Neural cell (in vitro differentiated cells): ENCODE measurements around the gene CDSN. TPM values are rescaled to one million over a fixed set of nuclear protein-coding genes. Genes with fewer than 3 reads are reported as not detected.

Source experiments
- H2AFZ ChIP-seq: fragments of 200-600, 300-800 bp; sonication (generic), shearing (Covaris generic); 2 replicates; pipeline ENCODE4 v1.6.0; 2014; ENCODE audit warnings: low read depth, mild to moderate bottlenecking, antibody characterized with exemption, low read length, moderate library complexity
- H3F3A ChIP-seq: fragments of 200-600 bp; shearing (Covaris generic); 2 replicates; pipeline ENCODE4 v1.6.1; 2016; ENCODE audit warnings: mild to moderate bottlenecking, moderate library complexity, mixed read lengths, antibody characterized with exemption, low read length; ENCODE audit not compliant: insufficient read depth, poor library complexity, severe bottlenecking
- H3K27ac ChIP-seq: fragments of 200-600, 300-800 bp; sonication (generic), shearing (Covaris generic); 2 replicates; pipeline ENCODE4 v1.5.1; 2014; ENCODE audit warnings: mild to moderate bottlenecking, low read length, moderate library complexity
- H3K27me3 ChIP-seq: fragments of 300-800, 200-600 bp; sonication (generic), shearing (Covaris generic); 2 replicates; pipeline ENCODE4 v1.6.0; 2014; ENCODE audit warnings: mild to moderate bottlenecking, low read depth, low read length, moderate library complexity; ENCODE audit not compliant: insufficient read depth
- H3K36me3 ChIP-seq: fragments of 300-800, 200-600 bp; sonication (generic), shearing (Covaris generic); 2 replicates; pipeline ENCODE4 v1.5.1; 2014; ENCODE audit warnings: mild to moderate bottlenecking, antibody characterized with exemption, low read length, moderate library complexity; ENCODE audit not compliant: insufficient read depth
- H3K4me2 ChIP-seq: fragments of 300-800, 200-600 bp; sonication (generic), shearing (Covaris generic); 2 replicates; pipeline ENCODE4 v1.6.0; 2014; ENCODE audit warnings: mild to moderate bottlenecking, low read length
- H3K4me3 ChIP-seq: fragments of 300-800, 200-600 bp; sonication (generic), shearing (Covaris generic); 2 replicates; pipeline ENCODE4 v1.5.1; 2014; ENCODE audit warnings: mild to moderate bottlenecking, low read length, moderate library complexity
- H3K79me2 ChIP-seq: fragments of 200-600 bp; shearing (Covaris generic); replicated peaks from 2 replicates; pipeline ENCODE4 v1.6.0; 2014; ENCODE audit warnings: mild to moderate bottlenecking, low read length, moderate library complexity; ENCODE audit not compliant: insufficient read depth
- H3K9ac ChIP-seq: fragments of 300-800, 200-600 bp; sonication (generic), shearing (Covaris generic); 2 replicates; pipeline ENCODE4 v1.6.1; 2016; ENCODE audit warnings: mild to moderate bottlenecking, low read length, mixed read lengths
- H3K9me2 ChIP-seq: fragments of 200-600 bp; shearing (Covaris generic); 2 replicates; pipeline ENCODE4 v1.6.1; 2016; ENCODE audit warnings: mild to moderate bottlenecking, low read length, mixed read lengths; ENCODE audit not compliant: insufficient read depth
- H3K9me3 ChIP-seq: fragments of 200-600, 300-800 bp; sonication (generic), shearing (Covaris generic); 2 replicates; pipeline ENCODE4 v1.6.1; 2016; ENCODE audit warnings: mild to moderate bottlenecking, mixed run types, low read length, moderate library complexity, mixed read lengths
- H4K20me1 ChIP-seq: fragments of 200-600 bp; shearing (Covaris generic); 2 replicates; pipeline ENCODE4 v1.6.1; 2016; ENCODE audit warnings: mild to moderate bottlenecking, mixed run types; ENCODE audit not compliant: insufficient read depth
- EP300 ChIP-seq: fragments of 450-650 bp; conservative IDR thresholded peaks from 2 replicates; pipeline ENCODE4 v1.6.1; 2014; ENCODE audit warnings: antibody characterized with exemption, mild to moderate bottlenecking, moderate library complexity; ENCODE audit not compliant: poor library complexity, severe bottlenecking
- EZH2 ChIP-seq: fragments of 200-600, 300-800 bp; shearing (Covaris generic), sonication (generic); IDR thresholded peaks from 2 replicates; pipeline ENCODE4 v1.6.1; 2014; ENCODE audit warnings: antibody characterized with exemption, low read length, borderline replicate concordance, mild to moderate bottlenecking; ENCODE audit not compliant: insufficient read depth, poor library complexity, severe bottlenecking
- MXI1 ChIP-seq: fragments of 450-650 bp; conservative IDR thresholded peaks from 2 replicates; pipeline ENCODE4 v1.6.1; 2014; ENCODE audit warnings: antibody characterized with exemption, mild to moderate bottlenecking; ENCODE audit not compliant: poor library complexity, severe bottlenecking
- POLR2AphosphoS5 ChIP-seq: IDR thresholded peaks from 2 replicates; pipeline ENCODE4 v1.6.1; 2012
- RAD21 ChIP-seq: fragments of 450-650 bp; conservative IDR thresholded peaks from 2 replicates; pipeline ENCODE4 v1.6.1; 2014; ENCODE audit warnings: antibody characterized with exemption, mild to moderate bottlenecking, moderate library complexity
- SMC3 ChIP-seq: fragments of 450-650 bp; conservative IDR thresholded peaks from 2 replicates; pipeline ENCODE4 v1.6.1; 2014; ENCODE audit warnings: antibody characterized with exemption, mild to moderate bottlenecking, moderate library complexity; ENCODE audit not compliant: poor library complexity
- TAF1 ChIP-seq: IDR thresholded peaks from 2 replicates; pipeline ENCODE4 v1.6.1; 2012; ENCODE audit warnings: low read depth
- polyA minus RNA-seq: library from RNA; depleted of rRNA, polyadenylated mRNA; stranded (reverse); fragments of >200 nt; gene quantifications from 2 replicates; pipeline ENCODE4 v1.2.3, GENCODE V29; 2014
- polyA plus RNA-seq: library from polyadenylated mRNA; depleted of rRNA; stranded (reverse); fragments of >200 nt; gene quantifications from 2 replicates; pipeline ENCODE4 v1.2.3, GENCODE V29; 2014
- TF ChIP-seq, protein P1 (sequence below): fragments of 450-650 bp; IDR thresholded peaks from 2 replicates; pipeline ENCODE4 v1.5.1; 2014; ENCODE audit warnings: antibody characterized with exemption, mild to moderate bottlenecking, moderate library complexity; ENCODE audit not compliant: poor library complexity, severe bottlenecking
- TF ChIP-seq, protein P2 (sequence below): IDR thresholded peaks from 2 replicates; pipeline ENCODE4 v1.6.1; 2012; ENCODE audit warnings: borderline replicate concordance

CDSN gene, protein sequence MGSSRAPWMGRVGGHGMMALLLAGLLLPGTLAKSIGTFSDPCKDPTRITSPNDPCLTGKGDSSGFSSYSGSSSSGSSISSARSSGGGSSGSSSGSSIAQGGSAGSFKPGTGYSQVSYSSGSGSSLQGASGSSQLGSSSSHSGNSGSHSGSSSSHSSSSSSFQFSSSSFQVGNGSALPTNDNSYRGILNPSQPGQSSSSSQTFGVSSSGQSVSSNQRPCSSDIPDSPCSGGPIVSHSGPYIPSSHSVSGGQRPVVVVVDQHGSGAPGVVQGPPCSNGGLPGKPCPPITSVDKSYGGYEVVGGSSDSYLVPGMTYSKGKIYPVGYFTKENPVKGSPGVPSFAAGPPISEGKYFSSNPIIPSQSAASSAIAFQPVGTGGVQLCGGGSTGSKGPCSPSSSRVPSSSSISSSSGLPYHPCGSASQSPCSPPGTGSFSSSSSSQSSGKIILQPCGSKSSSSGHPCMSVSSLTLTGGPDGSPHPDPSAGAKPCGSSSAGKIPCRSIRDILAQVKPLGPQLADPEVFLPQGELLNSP
- polyA plus RNA-seq: not detected in 2 replicates
- not detected in 2 replicates for polyA minus RNA-seq

DNA sequence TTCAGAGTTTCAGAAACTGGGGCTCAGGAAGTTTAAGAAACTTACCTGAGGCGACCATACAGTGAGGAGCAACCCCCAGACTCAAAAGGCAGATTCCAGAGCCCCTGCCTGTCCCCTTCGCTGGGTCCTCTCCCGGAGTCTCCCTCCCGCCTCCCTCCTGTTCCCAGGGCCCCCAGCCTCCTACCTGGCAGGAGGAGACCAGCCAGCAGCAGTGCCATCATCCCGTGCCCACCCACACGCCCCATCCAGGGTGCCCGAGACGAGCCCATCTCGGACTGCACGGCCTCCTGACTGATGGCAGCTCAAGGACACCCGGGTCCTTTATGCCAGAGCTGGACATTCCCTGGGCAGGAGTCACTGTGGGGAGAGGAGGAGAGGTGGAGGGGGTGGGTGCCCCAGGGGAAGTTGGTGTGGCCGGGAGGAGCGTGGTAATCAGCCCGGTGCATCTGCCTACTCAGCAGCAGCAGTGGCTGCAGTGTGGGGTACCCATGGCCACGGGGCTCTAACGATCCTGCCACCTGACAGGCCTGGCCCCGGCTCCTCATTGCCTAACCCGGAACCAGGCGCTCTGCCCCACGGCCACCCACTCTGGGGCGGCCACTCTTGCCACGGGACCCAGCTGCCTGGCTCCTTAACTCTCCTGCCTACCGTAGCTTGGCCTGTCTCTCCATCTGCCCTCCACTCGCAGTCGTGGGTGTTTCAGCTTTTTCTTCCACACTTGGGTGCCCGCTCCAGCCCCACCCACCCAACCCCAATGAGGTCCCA lies at the start of gene CDSN:
Gene CDSN, minus strand, starts transcription at position 296 of the 765 bp plus-strand sequence. Its CDS starts 27 bp downstream, at position 269.
- H3K9me3 ChIP-seq: no peaks in the 10 kb centered on the region
- TF ChIP-seq EP300: no peak
- no peak for TF ChIP-seq POLR2AphosphoS5
- no peak for TF ChIP-seq MXI1
- TF ChIP-seq SMC3: no peak
- TF ChIP-seq, protein P1, sequence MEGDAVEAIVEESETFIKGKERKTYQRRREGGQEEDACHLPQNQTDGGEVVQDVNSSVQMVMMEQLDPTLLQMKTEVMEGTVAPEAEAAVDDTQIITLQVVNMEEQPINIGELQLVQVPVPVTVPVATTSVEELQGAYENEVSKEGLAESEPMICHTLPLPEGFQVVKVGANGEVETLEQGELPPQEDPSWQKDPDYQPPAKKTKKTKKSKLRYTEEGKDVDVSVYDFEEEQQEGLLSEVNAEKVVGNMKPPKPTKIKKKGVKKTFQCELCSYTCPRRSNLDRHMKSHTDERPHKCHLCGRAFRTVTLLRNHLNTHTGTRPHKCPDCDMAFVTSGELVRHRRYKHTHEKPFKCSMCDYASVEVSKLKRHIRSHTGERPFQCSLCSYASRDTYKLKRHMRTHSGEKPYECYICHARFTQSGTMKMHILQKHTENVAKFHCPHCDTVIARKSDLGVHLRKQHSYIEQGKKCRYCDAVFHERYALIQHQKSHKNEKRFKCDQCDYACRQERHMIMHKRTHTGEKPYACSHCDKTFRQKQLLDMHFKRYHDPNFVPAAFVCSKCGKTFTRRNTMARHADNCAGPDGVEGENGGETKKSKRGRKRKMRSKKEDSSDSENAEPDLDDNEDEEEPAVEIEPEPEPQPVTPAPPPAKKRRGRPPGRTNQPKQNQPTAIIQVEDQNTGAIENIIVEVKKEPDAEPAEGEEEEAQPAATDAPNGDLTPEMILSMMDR: no peak
- no peak for TF ChIP-seq TAF1
- TF ChIP-seq RAD21: no peak
- TF ChIP-seq EZH2: no peak
- TF ChIP-seq, protein P2, sequence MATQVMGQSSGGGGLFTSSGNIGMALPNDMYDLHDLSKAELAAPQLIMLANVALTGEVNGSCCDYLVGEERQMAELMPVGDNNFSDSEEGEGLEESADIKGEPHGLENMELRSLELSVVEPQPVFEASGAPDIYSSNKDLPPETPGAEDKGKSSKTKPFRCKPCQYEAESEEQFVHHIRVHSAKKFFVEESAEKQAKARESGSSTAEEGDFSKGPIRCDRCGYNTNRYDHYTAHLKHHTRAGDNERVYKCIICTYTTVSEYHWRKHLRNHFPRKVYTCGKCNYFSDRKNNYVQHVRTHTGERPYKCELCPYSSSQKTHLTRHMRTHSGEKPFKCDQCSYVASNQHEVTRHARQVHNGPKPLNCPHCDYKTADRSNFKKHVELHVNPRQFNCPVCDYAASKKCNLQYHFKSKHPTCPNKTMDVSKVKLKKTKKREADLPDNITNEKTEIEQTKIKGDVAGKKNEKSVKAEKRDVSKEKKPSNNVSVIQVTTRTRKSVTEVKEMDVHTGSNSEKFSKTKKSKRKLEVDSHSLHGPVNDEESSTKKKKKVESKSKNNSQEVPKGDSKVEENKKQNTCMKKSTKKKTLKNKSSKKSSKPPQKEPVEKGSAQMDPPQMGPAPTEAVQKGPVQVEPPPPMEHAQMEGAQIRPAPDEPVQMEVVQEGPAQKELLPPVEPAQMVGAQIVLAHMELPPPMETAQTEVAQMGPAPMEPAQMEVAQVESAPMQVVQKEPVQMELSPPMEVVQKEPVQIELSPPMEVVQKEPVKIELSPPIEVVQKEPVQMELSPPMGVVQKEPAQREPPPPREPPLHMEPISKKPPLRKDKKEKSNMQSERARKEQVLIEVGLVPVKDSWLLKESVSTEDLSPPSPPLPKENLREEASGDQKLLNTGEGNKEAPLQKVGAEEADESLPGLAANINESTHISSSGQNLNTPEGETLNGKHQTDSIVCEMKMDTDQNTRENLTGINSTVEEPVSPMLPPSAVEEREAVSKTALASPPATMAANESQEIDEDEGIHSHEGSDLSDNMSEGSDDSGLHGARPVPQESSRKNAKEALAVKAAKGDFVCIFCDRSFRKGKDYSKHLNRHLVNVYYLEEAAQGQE: no peak
- H3K4me3 ChIP-seq: no peak within 1 kb of the TSS
- H3K27me3 ChIP-seq: no peaks in the 10 kb centered on the region
- no peaks in the 10 kb centered on the region for H4K20me1 ChIP-seq
- H3K4me2 ChIP-seq: no peak within 1 kb of the TSS
- H3F3A ChIP-seq: no peaks in the 10 kb centered on the region
- H3K36me3 ChIP-seq: no peaks in the 10 kb centered on the region
- no peak within 1 kb of the TSS for H3K9ac ChIP-seq
- H3K27ac ChIP-seq: no peak within 1 kb of the TSS
- no peaks in the 10 kb centered on the region for H3K79me2 ChIP-seq
- no peak within 1 kb of the TSS for H2AFZ ChIP-seq
- H3K9me2 ChIP-seq: no peaks in the 10 kb centered on the region

DNA sequence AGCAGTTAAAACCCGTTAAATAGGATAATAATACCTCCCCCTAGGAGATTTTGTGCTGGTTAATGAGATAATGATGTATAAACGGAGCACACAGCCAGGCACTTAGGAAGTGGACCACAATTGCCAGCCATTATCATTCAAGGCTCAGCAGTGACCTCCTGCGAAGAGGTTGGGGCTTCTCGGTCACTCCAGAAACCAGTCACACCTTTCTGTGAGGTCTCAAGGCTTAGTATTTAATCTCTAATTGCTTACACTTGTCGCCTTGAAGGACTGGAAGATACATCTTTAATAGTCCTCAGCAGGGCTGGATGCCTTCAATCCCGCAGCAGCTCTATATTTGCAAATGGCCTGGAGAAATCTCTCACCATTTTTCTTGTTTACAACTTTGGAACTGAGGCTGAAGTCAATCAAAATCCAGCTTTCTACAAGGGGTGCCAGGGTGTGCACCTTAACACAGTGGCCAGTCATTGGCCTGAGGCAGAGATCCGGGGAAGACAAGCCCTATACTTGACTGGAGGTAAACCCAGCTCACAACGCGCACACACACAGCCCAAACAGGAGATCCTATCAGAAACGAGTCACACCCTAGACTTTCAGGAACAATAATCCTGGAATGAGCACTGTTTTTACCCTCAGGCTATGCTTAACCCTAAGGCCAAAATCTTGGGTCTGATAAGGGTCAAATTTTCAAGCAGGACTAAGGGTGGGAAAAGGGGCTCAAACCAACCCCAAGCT lies 49.0 kb upstream of the CDSN start:
- no peak overlapping the region for H2AFZ ChIP-seq
- H3K27me3 ChIP-seq: no peaks in the 10 kb centered on the region
- no peak overlapping the region for H3K4me3 ChIP-seq
- H4K20me1 ChIP-seq: no peaks in the 10 kb centered on the region
- no peaks in the 10 kb centered on the region for H3K9me2 ChIP-seq
- H3K9me3 ChIP-seq: no peaks in the 10 kb centered on the region
- no peaks in the 10 kb centered on the region for H3K36me3 ChIP-seq
- H3K27ac ChIP-seq: no peak overlapping the region
- no peaks in the 10 kb centered on the region for H3F3A ChIP-seq
- no peak overlapping the region for H3K9ac ChIP-seq
- H3K79me2 ChIP-seq: no peaks in the 10 kb centered on the region
- H3K4me2 ChIP-seq: no peak overlapping the region
- TF ChIP-seq MXI1: no peak
- TF ChIP-seq TAF1: no peak
- no peak for TF ChIP-seq RAD21
- TF ChIP-seq SMC3: no peak
- TF ChIP-seq EZH2: no peak
- TF ChIP-seq, protein P1: no peak
- TF ChIP-seq, protein P2: no peak
- TF ChIP-seq POLR2AphosphoS5: no peak
- TF ChIP-seq EP300: no peak
